ENCODE results near the gene MT1B. TPM values are rescaled to one million over a fixed set of nuclear protein-coding genes. Genes with fewer than 3 reads are reported as not detected.

Gene MT1B
- total and polyA plus RNA-seq, 2 of the 13 experiments (the other 11 are each of a cell fraction or from before 2014, with no cell fraction given): 0.89 TPM; not detected in 1

DNA sequence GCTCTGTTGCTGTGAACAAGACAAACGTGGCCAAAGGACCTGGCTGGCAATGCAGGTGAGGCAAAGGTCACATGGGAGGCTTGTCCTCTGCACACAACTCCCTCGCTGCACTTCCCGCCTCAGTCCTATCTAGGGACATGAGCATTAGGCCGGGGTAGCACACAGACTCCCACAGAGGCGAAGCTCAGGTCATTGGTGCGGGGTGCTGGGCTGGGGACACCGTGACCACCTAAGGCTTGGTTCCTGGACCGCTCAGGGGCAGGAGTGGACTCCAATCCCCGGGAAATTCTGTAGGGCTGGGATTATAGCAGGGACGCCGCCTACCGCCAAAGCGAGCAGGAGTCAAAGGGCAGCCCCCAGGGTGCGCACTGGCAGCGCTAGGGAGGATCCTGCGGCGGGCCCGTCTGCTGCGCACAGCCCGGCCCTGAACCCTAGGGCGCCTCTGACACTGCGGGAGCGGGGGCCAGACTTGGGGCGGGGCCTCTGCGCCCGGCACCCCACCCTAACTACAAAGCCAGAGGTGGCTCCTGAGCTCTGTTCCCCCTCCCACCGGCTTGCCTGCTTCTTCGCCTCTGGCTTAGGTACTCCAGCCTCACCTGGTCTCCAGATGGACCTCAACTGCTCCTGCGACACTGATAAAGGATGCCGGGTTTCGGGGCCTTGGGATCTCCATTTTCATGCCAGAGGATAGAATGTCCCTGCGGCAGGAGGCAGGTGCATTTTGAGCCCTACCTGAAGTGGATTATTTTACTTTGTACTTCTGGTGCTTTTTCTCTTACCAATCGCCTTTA lies 3.9 kb upstream of the MT1B start (continued):
- TF ChIP-seq, protein P1, sequence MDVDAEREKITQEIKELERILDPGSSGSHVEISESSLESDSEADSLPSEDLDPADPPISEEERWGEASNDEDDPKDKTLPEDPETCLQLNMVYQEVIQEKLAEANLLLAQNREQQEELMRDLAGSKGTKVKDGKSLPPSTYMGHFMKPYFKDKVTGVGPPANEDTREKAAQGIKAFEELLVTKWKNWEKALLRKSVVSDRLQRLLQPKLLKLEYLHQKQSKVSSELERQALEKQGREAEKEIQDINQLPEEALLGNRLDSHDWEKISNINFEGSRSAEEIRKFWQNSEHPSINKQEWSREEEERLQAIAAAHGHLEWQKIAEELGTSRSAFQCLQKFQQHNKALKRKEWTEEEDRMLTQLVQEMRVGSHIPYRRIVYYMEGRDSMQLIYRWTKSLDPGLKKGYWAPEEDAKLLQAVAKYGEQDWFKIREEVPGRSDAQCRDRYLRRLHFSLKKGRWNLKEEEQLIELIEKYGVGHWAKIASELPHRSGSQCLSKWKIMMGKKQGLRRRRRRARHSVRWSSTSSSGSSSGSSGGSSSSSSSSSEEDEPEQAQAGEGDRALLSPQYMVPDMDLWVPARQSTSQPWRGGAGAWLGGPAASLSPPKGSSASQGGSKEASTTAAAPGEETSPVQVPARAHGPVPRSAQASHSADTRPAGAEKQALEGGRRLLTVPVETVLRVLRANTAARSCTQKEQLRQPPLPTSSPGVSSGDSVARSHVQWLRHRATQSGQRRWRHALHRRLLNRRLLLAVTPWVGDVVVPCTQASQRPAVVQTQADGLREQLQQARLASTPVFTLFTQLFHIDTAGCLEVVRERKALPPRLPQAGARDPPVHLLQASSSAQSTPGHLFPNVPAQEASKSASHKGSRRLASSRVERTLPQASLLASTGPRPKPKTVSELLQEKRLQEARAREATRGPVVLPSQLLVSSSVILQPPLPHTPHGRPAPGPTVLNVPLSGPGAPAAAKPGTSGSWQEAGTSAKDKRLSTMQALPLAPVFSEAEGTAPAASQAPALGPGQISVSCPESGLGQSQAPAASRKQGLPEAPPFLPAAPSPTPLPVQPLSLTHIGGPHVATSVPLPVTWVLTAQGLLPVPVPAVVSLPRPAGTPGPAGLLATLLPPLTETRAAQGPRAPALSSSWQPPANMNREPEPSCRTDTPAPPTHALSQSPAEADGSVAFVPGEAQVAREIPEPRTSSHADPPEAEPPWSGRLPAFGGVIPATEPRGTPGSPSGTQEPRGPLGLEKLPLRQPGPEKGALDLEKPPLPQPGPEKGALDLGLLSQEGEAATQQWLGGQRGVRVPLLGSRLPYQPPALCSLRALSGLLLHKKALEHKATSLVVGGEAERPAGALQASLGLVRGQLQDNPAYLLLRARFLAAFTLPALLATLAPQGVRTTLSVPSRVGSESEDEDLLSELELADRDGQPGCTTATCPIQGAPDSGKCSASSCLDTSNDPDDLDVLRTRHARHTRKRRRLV (CRISPR knock-in tag; IDR thresholded peaks at IDR 0.05): no peak
- TF ChIP-seq ZNF674 (CRISPR knock-in tag; IDR thresholded peaks at IDR 0.05; ENCODE audit: low read depth) (no peak), SMARCE1 (IDR thresholded peaks at IDR 0.05; ENCODE audit: borderline replicate concordance) (no peak), ZNF33B (CRISPR knock-in tag; IDR thresholded peaks at IDR 0.05) (0 out of 2 replicates have a peak, but pooled peaks have one; percentile 20)
- TF ChIP-seq, protein P2, sequence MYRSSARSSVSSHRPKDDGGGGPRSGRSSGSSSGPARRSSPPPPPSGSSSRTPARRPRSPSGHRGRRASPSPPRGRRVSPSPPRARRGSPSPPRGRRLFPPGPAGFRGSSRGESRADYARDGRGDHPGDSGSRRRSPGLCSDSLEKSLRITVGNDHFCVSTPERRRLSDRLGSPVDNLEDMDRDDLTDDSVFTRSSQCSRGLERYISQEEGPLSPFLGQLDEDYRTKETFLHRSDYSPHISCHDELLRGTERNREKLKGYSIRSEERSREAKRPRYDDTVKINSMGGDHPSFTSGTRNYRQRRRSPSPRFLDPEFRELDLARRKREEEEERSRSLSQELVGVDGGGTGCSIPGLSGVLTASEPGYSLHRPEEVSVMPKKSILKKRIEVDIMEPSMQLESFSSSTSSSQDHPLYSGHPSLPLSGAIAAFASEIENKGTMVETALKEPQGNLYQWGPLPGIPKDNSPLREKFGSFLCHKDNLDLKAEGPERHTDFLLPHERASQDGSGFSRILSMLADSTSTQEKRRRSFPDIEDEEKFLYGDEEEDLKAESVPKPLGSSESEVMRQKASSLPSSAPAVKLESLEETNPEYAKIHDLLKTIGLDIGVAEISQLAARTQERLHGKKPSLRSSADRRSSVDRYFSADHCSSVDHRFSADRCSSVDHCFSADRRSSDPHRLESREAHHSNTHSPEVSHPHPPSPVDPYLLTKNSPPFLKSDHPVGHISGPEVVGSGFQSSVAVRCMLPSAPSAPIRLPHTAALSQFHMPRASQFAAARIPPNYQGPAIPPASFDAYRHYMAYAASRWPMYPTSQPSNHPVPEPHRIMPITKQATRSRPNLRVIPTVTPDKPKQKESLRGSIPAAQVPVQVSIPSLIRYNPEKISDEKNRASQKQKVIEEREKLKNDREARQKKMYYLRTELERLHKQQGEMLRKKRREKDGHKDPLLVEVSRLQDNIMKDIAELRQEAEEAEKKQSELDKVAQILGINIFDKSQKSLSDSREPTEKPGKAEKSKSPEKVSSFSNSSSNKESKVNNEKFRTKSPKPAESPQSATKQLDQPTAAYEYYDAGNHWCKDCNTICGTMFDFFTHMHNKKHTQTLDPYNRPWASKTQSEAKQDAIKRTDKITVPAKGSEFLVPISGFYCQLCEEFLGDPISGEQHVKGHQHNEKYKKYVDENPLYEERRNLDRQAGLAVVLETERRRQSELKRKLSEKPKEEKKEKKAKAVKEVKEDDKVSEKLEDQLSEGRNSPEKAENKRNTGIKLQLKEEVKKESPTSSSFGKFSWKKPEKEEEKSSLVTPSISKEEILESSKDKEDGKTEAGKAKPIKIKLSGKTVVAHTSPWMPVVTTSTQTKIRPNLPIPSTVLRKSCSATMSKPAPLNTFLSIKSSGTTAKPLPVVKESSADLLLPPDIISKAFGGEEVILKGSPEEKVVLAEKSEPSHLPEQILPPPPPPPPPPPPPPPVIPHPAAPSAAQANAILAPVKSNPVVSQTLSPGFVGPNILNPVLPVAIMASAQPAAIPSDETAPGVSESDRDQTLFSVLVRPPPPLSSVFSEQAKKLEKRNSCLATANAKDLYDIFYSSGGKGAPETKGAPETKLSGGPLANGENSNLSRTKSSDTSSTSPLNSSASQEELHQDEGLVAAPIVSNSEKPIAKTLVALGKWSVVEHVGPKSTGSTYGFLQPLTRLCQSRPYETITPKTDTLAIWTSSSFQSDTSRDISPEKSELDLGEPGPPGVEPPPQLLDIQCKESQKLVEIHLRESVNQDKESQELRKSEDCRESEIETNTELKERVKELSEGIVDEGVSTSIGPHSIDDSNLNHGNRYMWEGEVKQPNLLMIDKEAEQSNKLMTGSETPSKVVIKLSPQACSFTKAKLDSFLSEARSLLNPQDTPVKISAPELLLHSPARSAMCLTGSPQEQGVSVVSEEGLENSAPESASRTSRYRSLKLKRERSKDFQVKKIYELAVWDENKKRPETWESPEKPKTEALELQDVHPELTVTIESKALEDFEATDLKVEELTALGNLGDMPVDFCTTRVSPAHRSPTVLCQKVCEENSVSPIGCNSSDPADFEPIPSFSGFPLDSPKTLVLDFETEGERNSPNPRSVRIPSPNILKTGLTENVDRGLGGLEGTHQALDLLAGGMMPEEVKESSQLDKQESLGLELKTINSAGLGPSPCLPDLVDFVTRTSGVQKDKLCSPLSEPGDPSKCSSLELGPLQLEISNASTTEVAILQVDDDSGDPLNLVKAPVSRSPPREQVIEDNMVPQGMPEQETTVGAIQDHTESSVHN (CRISPR knock-in tag; IDR thresholded peaks at IDR 0.05): peak; percentile 52; the same call in 1 of the 2 replicates
